ENCODE results near the gene GIMAP5. TPM values are rescaled to one million over a fixed set of nuclear protein-coding genes. Genes with fewer than 3 reads are reported as not detected.

Gene GIMAP5
- total and polyA plus RNA-seq, 2 of the 13 experiments (the other 11 are each of a cell fraction or from before 2014, with no cell fraction given), result not detected

GRCh38 chr7:150727381-150727780, 9.8 kb upstream of the GIMAP5 start (continued):
- TF ChIP-seq HNF4G (IDR thresholded peaks at IDR 0.05; ENCODE audit: borderline replicate concordance, low read depth, low read length) (peak; percentile 97), HNF4G (CRISPR knock-in tag; IDR thresholded peaks at IDR 0.05; ENCODE audit: borderline replicate concordance, low read depth) (peak; percentile 92), ZNF18 (CRISPR knock-in tag; IDR thresholded peaks at IDR 0.05; ENCODE audit: insufficient replicate concordance) (no peak), HIVEP1 (CRISPR knock-in tag; IDR thresholded peaks at IDR 0.05) (no peak), BHLHE40 (IDR thresholded peaks at IDR 0.05; ENCODE audit: low read length) (0 out of 2 replicates have a peak, but pooled peaks have one; percentile 31), PCBP1 (IDR thresholded peaks at IDR 0.05; ENCODE audit: borderline replicate concordance, low read depth, low read length) (no peak), RAD21 (CRISPR knock-in tag; IDR thresholded peaks at IDR 0.05) (no peak), THAP7 (CRISPR knock-in tag; IDR thresholded peaks at IDR 0.05) (no peak), CEBPB (IDR thresholded peaks at IDR 0.05; ENCODE audit: borderline replicate concordance, low read depth, low read length) (peak; percentile 91), ZC3H4 (CRISPR knock-in tag; IDR thresholded peaks at IDR 0.05; ENCODE audit: borderline replicate concordance) (no peak), MAX (IDR thresholded peaks at IDR 0.05) (no peak), ZNF180 (CRISPR knock-in tag; IDR thresholded peaks at IDR 0.05; ENCODE audit: borderline replicate concordance, low read depth) (no peak), BRF2 (CRISPR knock-in tag; IDR thresholded peaks at IDR 0.05) (no peak), YEATS2 (CRISPR knock-in tag; IDR thresholded peaks at IDR 0.05; ENCODE audit: borderline replicate concordance) (no peak), TRAFD1 (CRISPR knock-in tag; IDR thresholded peaks at IDR 0.05; ENCODE audit: borderline replicate concordance) (no peak), MAFF (IDR thresholded peaks at IDR 0.05; ENCODE audit: low read depth, low read length) (no peak), ZNF432 (CRISPR knock-in tag; IDR thresholded peaks at IDR 0.05; ENCODE audit: borderline replicate concordance) (no peak), ZNF746 (CRISPR knock-in tag; IDR thresholded peaks at IDR 0.05) (no peak), USF2 (IDR thresholded peaks at IDR 0.05; ENCODE audit: low read depth, low read length) (no peak), USF2 (CRISPR knock-in tag; IDR thresholded peaks at IDR 0.05; ENCODE audit: borderline replicate concordance) (no peak), IRX3 (CRISPR knock-in tag; IDR thresholded peaks at IDR 0.05; ENCODE audit: borderline replicate concordance, low read depth) (no peak), MAZ (IDR thresholded peaks at IDR 0.05; ENCODE audit: borderline replicate concordance, low read depth, low read length) (no peak), MAZ (CRISPR knock-in tag; IDR thresholded peaks at IDR 0.05; ENCODE audit: low read depth) (no peak), KLF15 (CRISPR knock-in tag; IDR thresholded peaks at IDR 0.05; ENCODE audit: borderline replicate concordance) (no peak)
